ENCODE measurements around the gene MXD4.

DNA sequence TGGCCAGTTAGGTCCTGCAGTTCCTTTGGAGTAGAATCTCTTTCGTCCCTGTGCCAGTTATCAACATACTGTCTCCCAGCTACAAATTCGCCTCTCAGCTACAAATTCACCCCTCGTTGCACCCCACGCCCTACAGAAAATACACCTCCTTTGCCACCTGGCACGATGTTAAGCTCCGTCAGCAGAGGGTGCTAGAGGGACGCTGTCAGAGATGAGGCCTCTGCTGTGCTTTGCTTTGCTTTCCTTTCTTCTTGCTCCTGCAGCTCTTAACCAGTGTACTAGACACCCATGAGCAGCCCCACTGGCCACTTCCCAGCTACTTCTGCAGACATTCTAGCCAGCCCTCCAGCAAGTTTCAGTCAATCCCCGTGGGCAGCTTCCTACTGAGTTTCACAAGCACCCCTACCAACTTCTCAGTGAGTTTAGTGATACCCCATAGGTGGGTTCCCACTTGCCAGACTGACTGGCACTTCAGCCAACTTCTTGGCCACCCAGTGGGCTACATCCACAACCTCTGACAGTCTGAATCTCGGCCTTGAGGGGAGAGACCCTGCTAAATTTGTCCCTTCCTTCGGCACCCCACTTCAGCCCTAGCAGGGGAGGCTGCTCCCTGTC, 41.8 kb downstream of the MXD4 start:
- TF ChIP-seq, protein P1, sequence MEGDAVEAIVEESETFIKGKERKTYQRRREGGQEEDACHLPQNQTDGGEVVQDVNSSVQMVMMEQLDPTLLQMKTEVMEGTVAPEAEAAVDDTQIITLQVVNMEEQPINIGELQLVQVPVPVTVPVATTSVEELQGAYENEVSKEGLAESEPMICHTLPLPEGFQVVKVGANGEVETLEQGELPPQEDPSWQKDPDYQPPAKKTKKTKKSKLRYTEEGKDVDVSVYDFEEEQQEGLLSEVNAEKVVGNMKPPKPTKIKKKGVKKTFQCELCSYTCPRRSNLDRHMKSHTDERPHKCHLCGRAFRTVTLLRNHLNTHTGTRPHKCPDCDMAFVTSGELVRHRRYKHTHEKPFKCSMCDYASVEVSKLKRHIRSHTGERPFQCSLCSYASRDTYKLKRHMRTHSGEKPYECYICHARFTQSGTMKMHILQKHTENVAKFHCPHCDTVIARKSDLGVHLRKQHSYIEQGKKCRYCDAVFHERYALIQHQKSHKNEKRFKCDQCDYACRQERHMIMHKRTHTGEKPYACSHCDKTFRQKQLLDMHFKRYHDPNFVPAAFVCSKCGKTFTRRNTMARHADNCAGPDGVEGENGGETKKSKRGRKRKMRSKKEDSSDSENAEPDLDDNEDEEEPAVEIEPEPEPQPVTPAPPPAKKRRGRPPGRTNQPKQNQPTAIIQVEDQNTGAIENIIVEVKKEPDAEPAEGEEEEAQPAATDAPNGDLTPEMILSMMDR (IDR thresholded peaks at IDR 0.05), result peak; percentile 72 to 82 (median 77)
- no peak for TF ChIP-seq POLR2A (IDR thresholded peaks at IDR 0.05; ENCODE audit: low read depth)
- TF ChIP-seq EP300 (IDR thresholded peaks at IDR 0.05), result no peak
- no peak for TF ChIP-seq POLR2AphosphoS5 (IDR thresholded peaks at IDR 0.05)

Data from esophagus muscularis mucosa (tissue), 4 donors.